HG02623 (cell line): ENCODE results near the gene HPS4.
"Not testable (repeated sequence)": the region's sequence is repeated elsewhere in the genome, so short reads cannot be mapped to it uniquely, and the experiment has no call there.

Experiments used
- ATAC-seq: cut with Tn5 transposase; IDR thresholded peaks from one replicate; pipeline ENCODE4 v1.9.1; 2021; ENCODE audit warnings: moderate library complexity; ENCODE audit not compliant: unreplicated experiment

Gene HPS4

GRCh38 chr22:26444777-26445176, 38.8 kb downstream of the HPS4 start:
- no peak for ATAC-seq

- no peak for ATAC-seq
These were observed 39.5 kb downstream of the HPS4 start for GRCh38 chr22:26443901-26444690.

- ATAC-seq = no peak
These were observed 41.4 kb downstream of the HPS4 start for GRCh38 chr22:26442086-26442756.

- no peak for ATAC-seq
These were observed 44.0 kb downstream of the HPS4 start for GRCh38 chr22:26439559-26439958.

- ATAC-seq = not testable (repeated sequence)
These were observed 44.8 kb downstream of the HPS4 start for GRCh38 chr22:26438776-26439175.

- ATAC-seq = no peak
These were observed 45.7 kb downstream of the HPS4 start for GRCh38 chr22:26437694-26438392.

- ATAC-seq = no peak
These were observed 46.6 kb downstream of the HPS4 start for GRCh38 chr22:26436903-26437515.

- ATAC-seq = no peak
These were observed 48.1 kb downstream of the HPS4 start for GRCh38 chr22:26435327-26436093.

GRCh38 chr22:26433805-26434204, 49.8 kb downstream of the HPS4 start:
- no peak for ATAC-seq

GRCh38 chr22:26432619-26433311, 50.8 kb downstream of the HPS4 start:
- no peak for ATAC-seq

- no peak for ATAC-seq
These were observed 52.2 kb downstream of the HPS4 start for GRCh38 chr22:26431261-26431995.

- no peak for ATAC-seq
These were observed 53.0 kb downstream of the HPS4 start for GRCh38 chr22:26430600-26430999.

GRCh38 chr22:26429458-26430286, 53.9 kb downstream of the HPS4 start:
- ATAC-seq = peak; percentile 6

- peak; percentile 52 for ATAC-seq
These were observed 54.8 kb downstream of the HPS4 start, which contains the start of gene ASPHD2 for GRCh38 chr22:26428515-26429457. Gene ASPHD2 (plus strand): TSS chr22:26429260. CDS start chr22:26433616, 4,356 bp downstream.

- no peak for ATAC-seq
These were observed 56.7 kb downstream of the HPS4 start for GRCh38 chr22:26426924-26427323.

- no peak for ATAC-seq
These were observed 65.0 kb downstream of the HPS4 start for GRCh38 chr22:26418620-26419019.

- no peak for ATAC-seq
These were observed 66.2 kb downstream of the HPS4 start for GRCh38 chr22:26417406-26417805.
